GM21737 (cell line): ENCODE measurements around the gene PGAM5.
"Not testable (repeated sequence)": the region's sequence is repeated elsewhere in the genome, so short reads cannot be mapped to it uniquely, and the experiment has no call there.

Experiments
- ATAC-seq: cut with Tn5 transposase; IDR thresholded peaks from one replicate; pipeline ENCODE4 v1.9.1; 2021; ENCODE audit warnings: mild to moderate bottlenecking, moderate library complexity; ENCODE audit not compliant: unreplicated experiment

PGAM5 gene

GRCh38 chr12:132741620-132742019 is 31.0 kb downstream of the PGAM5 start:
- no peak for ATAC-seq

- ATAC-seq = no peak
Observed at GRCh38 chr12:132743831-132744230, 33.2 kb downstream of the PGAM5 start.

GRCh38 chr12:132746613-132747012 is 36.0 kb downstream of the PGAM5 start:
- no peak for ATAC-seq

GRCh38 chr12:132747395-132747794 is 36.8 kb downstream of the PGAM5 start:
- ATAC-seq = no peak

- ATAC-seq = no peak
Observed at GRCh38 chr12:132747896-132748295, 37.3 kb downstream of the PGAM5 start.

- ATAC-seq = no peak
Observed at GRCh38 chr12:132748319-132748718, 37.7 kb downstream of the PGAM5 start.

GRCh38 chr12:132753670-132754069 is 43.0 kb downstream of the PGAM5 start:
- ATAC-seq = not testable (repeated sequence)

- ATAC-seq = no peak
Observed at GRCh38 chr12:132754160-132754932, 43.7 kb downstream of the PGAM5 start.

- not testable (repeated sequence) for ATAC-seq
Observed at GRCh38 chr12:132758825-132759224, 48.2 kb downstream of the PGAM5 start.

- ATAC-seq = no peak
Observed at GRCh38 chr12:132759359-132759758, 48.7 kb downstream of the PGAM5 start.

- peak; percentile 37 for ATAC-seq
Observed at GRCh38 chr12:132761032-132761920, 50.6 kb downstream of the PGAM5 start, which contains the start of gene ANKLE2. TSS of gene ANKLE2 (minus strand) at chr12:132761832. CDS start at chr12:132761798, 34 bp downstream.

- peak; percentile 75 for ATAC-seq
Observed at GRCh38 chr12:132761921-132762583, 51.4 kb downstream of the PGAM5 start.

GRCh38 chr12:132764231-132764630 is 53.6 kb downstream of the PGAM5 start:
- no peak for ATAC-seq

GRCh38 chr12:132765361-132765760 is 54.7 kb downstream of the PGAM5 start:
- no peak for ATAC-seq

GRCh38 chr12:132766380-132767085 is 55.9 kb downstream of the PGAM5 start:
- no peak for ATAC-seq

- ATAC-seq = peak; percentile 53
Observed at GRCh38 chr12:132771126-132771838, 60.6 kb downstream of the PGAM5 start.
